IPS DF 6.9 (cell line): ENCODE data around the gene IGSF9B.

Experiments
- DNase-seq: peaks from one replicate; pipeline ENCODE4 v3.0.0-alpha.2; 2013; ENCODE audit warnings: low read depth, low spot score
- H3K27ac ChIP-seq: one replicate; pipeline ENCODE4 v1.5.1; 2013; ENCODE audit warnings: low read length, control low read depth
- H3K27me3 ChIP-seq: 2 replicates; pipeline ENCODE4 v1.6.1; 2013; ENCODE audit warnings: mild to moderate bottlenecking, low read length; ENCODE audit not compliant: control insufficient read depth, insufficient read depth
- H3K36me3 ChIP-seq: 2 replicates; pipeline ENCODE4 v1.6.1; 2013; ENCODE audit warnings: low read length; ENCODE audit not compliant: control insufficient read depth, insufficient read depth
- H3K4me1 ChIP-seq: 2 replicates; pipeline ENCODE4 v1.6.1; 2013; ENCODE audit warnings: low read length; ENCODE audit not compliant: control insufficient read depth, insufficient read depth
- H3K4me3 ChIP-seq: 2 replicates; pipeline ENCODE4 v1.5.1; 2013; ENCODE audit warnings: mild to moderate bottlenecking, low read length
- H3K9me3 ChIP-seq: 2 replicates; pipeline ENCODE4 v1.6.1; 2013; ENCODE audit warnings: low read length, inconsistent platforms; ENCODE audit not compliant: control insufficient read depth, insufficient read depth
- WGBS: extraction: QIAGEN DNeasy Blood & Tissue Kit; methylation state at CpG from one replicate; pipeline ENCODE4 v1.1.7; 2013; ENCODE audit warnings: mixed read lengths, missing lambda C conversion rate; ENCODE audit not compliant: insufficient read length, insufficient coverage; 5-methylcytosine and 5-hydroxymethylcytosine counted together

Gene IGSF9B

GRCh38 chr11:133996671-133997070 lies 39.9 kb upstream of the IGSF9B start:
- no peaks in the 10 kb centered on the region for H3K4me1 ChIP-seq
- H3K27ac ChIP-seq: no peak overlapping the region
- WGBS: no CpG with 5 or more reads among the region's 10 CpGs
- H3K4me3 ChIP-seq: no peak overlapping the region
- no peaks in the 10 kb centered on the region for H3K27me3 ChIP-seq
- H3K36me3 ChIP-seq: no peaks in the 10 kb centered on the region
- H3K9me3 ChIP-seq: no peaks in the 10 kb centered on the region
- no peak for DNase-seq

- H3K4me3 ChIP-seq: no peak overlapping the region
- H3K27me3 ChIP-seq: no peaks in the 10 kb centered on the region
- no CpG with 5 or more reads among the region's 8 CpGs for WGBS
- H3K27ac ChIP-seq: no peak overlapping the region
- no peaks in the 10 kb centered on the region for H3K9me3 ChIP-seq
- no peaks in the 10 kb centered on the region for H3K4me1 ChIP-seq
- H3K36me3 ChIP-seq: no peaks in the 10 kb centered on the region
- no peak for DNase-seq
These were observed 38.3 kb upstream of the IGSF9B start for GRCh38 chr11:133995066-133995465.

- H3K4me3 ChIP-seq: no peak overlapping the region
- WGBS: no CpG with 5 or more reads among the region's 13 CpGs
- no peaks in the 10 kb centered on the region for H3K4me1 ChIP-seq
- H3K9me3 ChIP-seq: no peaks in the 10 kb centered on the region
- DNase-seq: no peak
- no peaks in the 10 kb centered on the region; the same call in 1 of the 2 replicates for H3K36me3 ChIP-seq
- no peak overlapping the region for H3K27ac ChIP-seq
- H3K27me3 ChIP-seq: no peaks in the 10 kb centered on the region
These were observed 37.2 kb upstream of the IGSF9B start for GRCh38 chr11:133993921-133994320.

GRCh38 chr11:133993107-133993506 lies 36.3 kb upstream of the IGSF9B start:
- WGBS: no CpG with 5 or more reads among the region's 7 CpGs
- no peak overlapping the region for H3K27ac ChIP-seq
- H3K36me3 ChIP-seq: no peaks in the 10 kb centered on the region; the same call in 1 of the 2 replicates
- no peak overlapping the region for H3K4me3 ChIP-seq
- no peaks in the 10 kb centered on the region for H3K4me1 ChIP-seq
- no peaks in the 10 kb centered on the region for H3K9me3 ChIP-seq
- H3K27me3 ChIP-seq: no peaks in the 10 kb centered on the region
- no peak for DNase-seq

DNA sequence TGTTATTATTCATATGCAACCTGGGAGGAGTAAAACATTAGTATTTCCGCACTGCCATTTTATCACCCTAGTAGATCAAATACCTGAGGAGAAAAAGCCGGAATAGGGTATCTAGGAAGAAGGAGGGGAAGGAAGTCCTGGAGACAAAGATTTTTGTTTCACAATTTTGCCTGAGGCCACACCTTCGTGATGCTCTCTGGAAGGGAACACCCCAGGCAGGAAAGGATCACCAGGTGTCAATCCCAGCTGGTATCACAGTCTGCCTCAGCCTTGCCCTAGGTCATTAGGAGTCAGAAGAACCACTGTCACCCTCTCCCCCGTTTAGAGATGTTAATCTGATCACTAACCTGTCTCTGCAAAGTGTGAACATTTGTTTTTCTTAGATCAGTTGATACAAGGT lies 35.4 kb upstream of the IGSF9B start:
- no CpG with 5 or more reads among the region's 4 CpGs for WGBS
- no peak overlapping the region for H3K27ac ChIP-seq
- DNase-seq: no peak
- no peaks in the 10 kb centered on the region for H3K4me1 ChIP-seq
- H3K36me3 ChIP-seq: no peaks in the 10 kb centered on the region; the same call in 1 of the 2 replicates
- H3K4me3 ChIP-seq: no peak overlapping the region
- no peaks in the 10 kb centered on the region for H3K27me3 ChIP-seq
- H3K9me3 ChIP-seq: no peaks in the 10 kb centered on the region

DNA sequence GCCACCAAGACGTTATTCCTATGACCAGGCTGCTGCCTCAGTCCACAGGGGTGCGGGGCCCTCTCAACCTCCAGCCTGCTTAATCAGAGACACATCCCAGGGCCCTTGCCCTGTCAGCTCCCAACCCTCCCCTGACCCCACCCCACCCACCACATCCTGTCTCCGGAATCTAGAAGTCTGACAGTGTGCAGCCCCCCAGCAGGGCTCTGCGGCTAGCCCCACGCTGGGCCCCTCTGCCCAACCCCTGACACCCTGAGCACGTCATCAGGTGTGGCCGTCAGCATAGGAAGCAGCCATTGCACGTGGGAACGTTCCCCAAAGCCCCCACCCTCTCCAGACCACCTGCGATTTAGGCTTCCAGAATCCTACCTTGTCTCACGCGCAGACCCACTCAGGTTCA lies 34.3 kb upstream of the IGSF9B start:
- Histone ChIP-seq H3K27ac (no peak overlapping the region), H3K36me3 (no peaks in the 10 kb centered on the region; the same call in 1 of the 2 replicates)
- WGBS: no CpG with 5 or more reads among the region's 12 CpGs

GRCh38 chr11:133990501-133990900 lies 33.7 kb upstream of the IGSF9B start:
- H3K4me1 ChIP-seq: no peaks in the 10 kb centered on the region
- no CpG with 5 or more reads among the region's 10 CpGs for WGBS
- no peaks in the 10 kb centered on the region for H3K9me3 ChIP-seq
- no peak for DNase-seq
- no peak overlapping the region for H3K27ac ChIP-seq
- no peaks in the 10 kb centered on the region for H3K27me3 ChIP-seq
- no peaks in the 10 kb centered on the region; the same call in 1 of the 2 replicates for H3K36me3 ChIP-seq
- H3K4me3 ChIP-seq: no peak overlapping the region

More for the DNA sequence above, 34.3 kb upstream of the IGSF9B start:
- no peaks in the 10 kb centered on the region for H3K4me1 ChIP-seq
- H3K9me3 ChIP-seq: no peaks in the 10 kb centered on the region
- DNase-seq: no peak
- H3K27me3 ChIP-seq: no peaks in the 10 kb centered on the region
- no peak overlapping the region for H3K4me3 ChIP-seq

DNA sequence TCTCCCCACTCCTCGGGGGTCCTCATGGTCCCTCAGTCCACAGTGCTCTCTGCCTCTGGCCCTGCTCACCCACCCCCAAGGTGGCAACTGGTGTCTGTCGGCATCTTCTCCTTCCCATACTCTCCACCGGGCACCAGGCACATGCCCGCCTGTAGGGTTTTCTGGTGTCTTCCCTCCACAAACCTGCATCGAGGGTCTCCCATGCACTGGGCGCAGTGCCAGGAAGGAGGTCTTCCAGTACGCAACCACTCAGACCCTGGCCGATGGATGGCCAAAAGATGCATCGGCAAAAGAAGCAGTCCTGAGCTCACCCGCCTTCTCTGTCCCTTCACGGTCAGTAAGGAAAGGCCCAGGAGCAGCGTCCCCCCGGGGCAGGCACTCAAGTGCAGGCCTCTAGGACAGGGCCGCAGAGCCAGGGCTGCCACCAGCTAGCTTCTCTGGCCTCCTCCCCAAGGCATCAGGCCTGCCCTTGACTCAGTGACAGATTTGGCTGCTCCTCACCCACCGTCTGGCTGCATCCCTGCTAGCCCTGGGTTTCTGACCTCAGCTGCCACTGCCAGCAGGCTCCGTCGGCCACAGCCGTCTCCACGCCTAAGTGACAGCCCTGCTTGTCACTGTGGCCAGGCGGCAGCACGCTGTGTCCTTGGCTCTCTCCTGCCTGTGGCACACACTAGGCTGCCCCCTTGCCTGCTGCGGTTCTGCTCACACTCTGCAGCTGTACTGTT lies 32.1 kb upstream of the IGSF9B start:
- DNase-seq: no peak
- H3K4me1 ChIP-seq: no peaks in the 10 kb centered on the region
- H3K36me3 ChIP-seq: no peaks in the 10 kb centered on the region; the same call in 1 of the 2 replicates
- no peak overlapping the region for H3K27ac ChIP-seq
- no CpG with 5 or more reads among the region's 22 CpGs for WGBS
- no peak overlapping the region for H3K4me3 ChIP-seq
- no peaks in the 10 kb centered on the region for H3K27me3 ChIP-seq
- no peaks in the 10 kb centered on the region for H3K9me3 ChIP-seq

DNA sequence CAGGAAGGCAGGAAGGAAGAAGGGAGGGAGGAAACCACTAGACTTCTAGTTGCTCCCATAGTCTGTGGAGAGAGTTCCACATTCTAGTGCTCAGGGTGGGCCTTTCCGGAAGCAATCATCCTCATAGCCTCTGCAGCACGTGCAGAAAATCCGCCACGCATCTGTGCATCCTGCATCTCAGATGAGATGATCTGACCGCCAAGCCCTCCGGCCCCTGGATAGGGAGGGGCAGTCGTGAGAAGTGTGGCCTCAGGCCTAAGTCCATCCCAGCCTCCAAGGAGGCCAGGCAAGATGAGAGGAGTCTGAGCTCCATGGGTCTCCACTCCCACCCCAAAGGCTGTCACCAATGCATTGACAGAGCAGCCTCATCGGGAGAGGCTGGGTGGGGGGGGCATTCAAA lies 30.4 kb upstream of the IGSF9B start:
- Histone ChIP-seq H3K4me1 (no peaks in the 10 kb centered on the region), H3K27ac (no peak overlapping the region), H3K9me3 (no peaks in the 10 kb centered on the region), H3K4me3 (no peak overlapping the region), H3K36me3 (no peaks in the 10 kb centered on the region; the same call in 1 of the 2 replicates), H3K27me3 (no peaks in the 10 kb centered on the region)
- WGBS: no CpG with 5 or more reads among the region's 8 CpGs
- DNase-seq: no peak

- DNase-seq: no peak
- H3K36me3 ChIP-seq: no peaks in the 10 kb centered on the region; the same call in 1 of the 2 replicates
- no CpG with 5 or more reads among the region's 15 CpGs for WGBS
- H3K9me3 ChIP-seq: no peaks in the 10 kb centered on the region
- H3K4me3 ChIP-seq: no peak overlapping the region
- H3K4me1 ChIP-seq: no peaks in the 10 kb centered on the region
- H3K27me3 ChIP-seq: no peaks in the 10 kb centered on the region
- H3K27ac ChIP-seq: no peak overlapping the region
These were observed 29.5 kb upstream of the IGSF9B start for GRCh38 chr11:133985981-133986944.
